Right renal cortex interstitium (tissue), 3 donors: ENCODE measurements around the gene NMUR2. TPM values are rescaled to one million over a fixed set of nuclear protein-coding genes. Genes with fewer than 3 reads are reported as not detected.

Experiments used
- DNase-seq, 3 donors: peaks; one replicate each; pipeline ENCODE4 v3.0.0-alpha.2; 2013; ENCODE audit warnings: low read depth in 3 of 3, low spot score in 2 of 3
- polyA plus RNA-seq, 3 donors: library from polyadenylated mRNA; unstranded; fragments of 120-200 nt; gene quantifications; one replicate each; pipeline ENCODE4 v1.2.1, GENCODE V29; 2013; ENCODE audit not compliant: insufficient read length in 3 of 3

The NMUR2 gene, protein sequence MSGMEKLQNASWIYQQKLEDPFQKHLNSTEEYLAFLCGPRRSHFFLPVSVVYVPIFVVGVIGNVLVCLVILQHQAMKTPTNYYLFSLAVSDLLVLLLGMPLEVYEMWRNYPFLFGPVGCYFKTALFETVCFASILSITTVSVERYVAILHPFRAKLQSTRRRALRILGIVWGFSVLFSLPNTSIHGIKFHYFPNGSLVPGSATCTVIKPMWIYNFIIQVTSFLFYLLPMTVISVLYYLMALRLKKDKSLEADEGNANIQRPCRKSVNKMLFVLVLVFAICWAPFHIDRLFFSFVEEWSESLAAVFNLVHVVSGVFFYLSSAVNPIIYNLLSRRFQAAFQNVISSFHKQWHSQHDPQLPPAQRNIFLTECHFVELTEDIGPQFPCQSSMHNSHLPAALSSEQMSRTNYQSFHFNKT
- under 1 TPM; 0.13 to 0.19 (median 0.15) TPM for polyA plus RNA-seq

DNA sequence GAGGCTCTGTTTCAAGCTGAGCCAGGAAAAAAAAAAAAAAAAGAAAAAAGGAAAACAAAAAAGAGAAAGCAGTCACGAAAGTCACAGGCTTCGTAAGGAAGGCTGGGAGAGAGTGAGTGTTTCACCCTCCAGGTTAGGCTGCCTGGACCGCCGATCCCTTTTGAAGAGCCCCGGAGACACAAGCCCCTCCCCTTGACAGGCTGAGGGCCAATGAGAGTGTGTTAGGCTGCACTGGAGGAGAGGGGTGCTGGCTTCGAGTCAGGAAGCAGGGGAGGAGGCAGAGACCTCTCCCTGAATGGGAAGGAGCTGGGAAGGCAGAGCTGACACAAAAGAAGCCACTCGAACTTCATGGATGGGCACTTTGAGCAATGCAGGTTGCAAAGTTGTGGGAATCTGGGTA, at the start of gene NMUR2:
Gene NMUR2 (minus strand): TSS at position 135 of the 400 bp plus-strand sequence. CDS start 166 bp downstream, outside the sequence.
- DNase-seq = peak in 1 of 3 donors; percentile 6

DNA sequence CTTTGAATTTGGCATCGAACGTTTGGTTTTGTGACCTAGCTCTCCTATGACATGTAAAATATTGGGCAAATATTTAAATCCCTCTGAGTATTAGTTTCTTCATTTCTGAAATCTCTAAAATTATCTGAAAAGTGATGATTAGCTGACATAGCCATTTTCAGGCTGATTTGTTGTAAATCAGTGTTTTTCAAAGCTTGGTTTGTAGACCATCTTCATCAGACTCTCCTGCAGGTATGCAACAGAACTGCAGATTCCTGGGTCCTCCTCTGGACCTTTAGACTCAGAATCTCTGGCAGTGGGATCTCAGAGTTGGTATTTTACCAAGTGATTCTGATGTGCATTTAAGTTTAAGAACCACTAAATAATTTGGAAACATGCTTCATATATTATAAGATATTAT, 38.9 kb upstream of the NMUR2 start:
- no peak for DNase-seq

DNA sequence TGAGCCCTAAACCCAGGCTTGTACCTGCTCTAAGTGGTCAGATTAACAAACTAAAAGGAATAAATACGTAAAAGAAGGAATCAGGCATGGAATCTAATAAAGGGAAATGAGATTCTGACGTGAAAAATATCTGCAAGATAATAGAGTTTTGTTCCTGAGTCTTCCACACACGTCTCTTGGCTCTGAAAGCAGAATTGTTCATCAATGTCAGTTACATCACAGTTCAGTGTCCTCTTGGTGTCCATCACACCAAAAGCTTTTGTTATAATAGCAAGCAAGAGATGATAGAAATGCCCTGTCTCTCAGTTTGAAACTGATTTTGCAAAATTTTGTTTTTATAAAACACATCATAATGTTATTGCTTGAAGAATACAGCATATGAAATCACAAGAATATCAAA, 34.7 kb upstream of the NMUR2 start:
- DNase-seq = no peak

DNA sequence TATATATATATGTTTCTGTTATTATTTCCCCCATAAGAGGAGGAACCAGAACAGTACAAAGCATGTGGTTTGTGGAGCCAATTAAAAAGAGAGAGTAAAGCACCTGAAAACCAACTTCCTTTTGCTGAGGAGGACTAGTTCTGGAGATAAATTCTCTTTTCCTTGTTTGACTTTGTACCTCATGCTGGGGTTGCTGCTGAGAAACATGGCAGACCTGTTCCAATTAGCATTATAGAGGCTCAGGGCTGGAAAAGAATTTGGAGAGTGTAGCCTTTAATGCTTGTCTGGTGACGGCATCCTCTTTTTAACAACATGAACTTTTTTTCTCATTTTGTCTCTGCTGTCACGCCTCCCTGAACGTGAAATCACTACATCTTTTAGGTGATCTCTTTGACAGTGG, 32.8 kb upstream of the NMUR2 start:
- no peak for DNase-seq

DNA sequence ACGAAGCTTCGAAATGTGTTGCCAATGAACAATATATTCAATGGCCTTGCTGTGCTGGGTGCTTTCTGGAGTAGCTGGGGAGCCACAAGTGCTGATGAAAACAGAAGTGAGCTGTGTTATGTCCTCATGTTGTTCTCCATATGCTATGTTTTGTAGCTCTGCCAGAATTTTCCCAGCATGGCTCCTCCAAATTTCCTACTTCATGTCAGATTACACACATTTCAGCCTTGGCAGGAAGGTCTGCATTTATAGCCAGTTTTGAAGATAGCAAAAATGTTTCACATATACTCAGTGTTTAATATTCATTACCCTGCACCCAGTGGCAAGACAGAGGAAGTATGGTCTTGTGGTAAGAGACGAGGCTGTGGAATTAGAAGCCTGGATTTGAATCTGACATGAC, 22.6 kb upstream of the NMUR2 start:
- DNase-seq = no peak

DNA sequence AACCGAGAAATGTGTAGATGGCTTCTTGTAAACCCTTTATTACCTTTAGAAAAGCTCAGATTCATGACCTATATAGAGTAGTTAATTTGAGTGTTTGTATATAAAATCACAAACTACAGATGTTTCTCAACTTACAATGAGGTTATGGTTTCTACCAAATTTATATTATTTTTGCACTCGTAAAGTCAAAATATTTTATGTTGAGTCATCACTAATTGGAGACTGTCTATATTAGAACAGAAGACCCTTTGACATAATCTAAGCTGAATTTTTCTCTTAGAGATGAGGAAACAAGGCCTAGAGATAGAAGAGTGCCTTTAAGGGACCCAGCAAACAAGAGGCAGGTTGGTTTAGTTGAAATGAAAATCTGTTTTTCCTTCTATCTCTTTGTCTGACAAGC, 20.0 kb upstream of the NMUR2 start:
- no peak for DNase-seq

DNA sequence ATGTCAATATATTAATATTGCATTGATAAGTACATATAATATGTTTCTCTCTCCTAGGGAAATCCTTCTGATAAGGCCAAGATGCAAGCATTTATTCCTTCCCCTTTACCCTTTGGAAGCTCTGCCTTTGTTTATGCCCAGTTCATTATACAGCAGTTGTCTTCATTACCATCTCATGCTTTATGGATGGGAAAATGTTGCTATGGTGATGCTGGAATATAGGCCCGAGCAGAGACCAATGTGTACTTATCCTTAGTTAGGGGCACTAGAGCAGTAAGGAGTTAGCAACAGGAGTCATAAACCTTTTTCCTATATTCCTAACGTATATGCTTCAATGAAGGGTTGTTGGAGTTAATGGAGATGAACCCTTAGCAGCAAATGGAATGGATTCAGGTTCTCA, 19.4 kb upstream of the NMUR2 start:
- DNase-seq = no peak

DNA sequence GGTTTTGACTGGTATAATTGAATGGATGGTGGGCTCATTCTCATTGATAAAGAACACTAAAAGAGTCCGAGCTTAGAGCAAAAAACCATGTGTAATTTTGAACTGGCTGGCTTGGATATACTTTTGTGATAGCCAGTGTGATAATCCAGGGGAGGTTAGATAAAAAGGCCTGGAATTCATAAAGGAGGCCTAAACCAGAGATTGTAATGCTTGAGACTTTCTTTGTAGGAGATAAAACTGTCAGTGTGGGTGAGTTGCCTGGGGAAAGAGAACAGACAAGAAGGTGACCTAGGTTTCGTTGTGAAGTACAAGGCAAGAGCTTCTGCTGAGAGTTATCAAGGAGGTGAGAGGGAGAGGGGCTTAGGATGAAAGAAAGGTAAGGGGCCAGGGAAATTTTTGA, 17.0 kb upstream of the NMUR2 start:
- DNase-seq = no peak

DNA sequence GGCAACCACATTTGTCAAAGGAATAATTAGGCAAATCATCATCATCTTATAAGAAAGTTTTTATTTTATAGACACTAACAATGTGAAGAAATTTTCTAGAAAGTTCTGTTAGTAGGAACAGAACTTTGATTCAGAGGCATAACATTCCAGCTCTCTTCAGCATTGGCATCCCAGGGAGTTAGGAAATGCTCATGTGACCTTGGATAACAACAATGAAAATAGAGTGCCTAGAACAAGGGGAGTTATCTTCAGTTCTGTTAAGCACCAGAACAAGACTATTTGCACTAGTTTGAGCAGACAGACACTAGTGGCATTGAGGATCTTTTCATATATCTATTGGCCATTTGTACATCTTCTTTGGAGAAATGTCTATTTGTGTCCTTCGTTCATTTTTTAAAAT, 7.0 kb upstream of the NMUR2 start:
- DNase-seq = no peak

DNA sequence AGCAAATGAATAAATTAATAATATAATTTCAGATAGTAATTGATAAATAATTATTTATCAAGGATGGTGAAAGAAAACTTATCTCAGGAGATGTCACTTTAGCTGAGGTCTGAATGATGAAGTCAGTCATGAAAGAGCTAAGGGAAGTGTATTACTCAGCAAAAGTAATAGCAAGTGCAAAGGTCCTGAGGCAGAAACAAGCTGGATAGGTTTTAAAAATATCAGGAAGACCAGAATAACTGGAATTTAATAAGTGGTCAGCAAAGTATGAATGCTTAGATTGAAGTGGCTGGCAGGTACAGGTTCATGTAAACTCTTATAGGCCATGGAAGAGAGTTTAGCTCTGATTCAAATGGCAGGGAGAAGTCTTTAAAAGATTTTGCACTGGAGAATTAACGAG, 1.0 kb upstream of the NMUR2 start:
- no peak for DNase-seq

DNA sequence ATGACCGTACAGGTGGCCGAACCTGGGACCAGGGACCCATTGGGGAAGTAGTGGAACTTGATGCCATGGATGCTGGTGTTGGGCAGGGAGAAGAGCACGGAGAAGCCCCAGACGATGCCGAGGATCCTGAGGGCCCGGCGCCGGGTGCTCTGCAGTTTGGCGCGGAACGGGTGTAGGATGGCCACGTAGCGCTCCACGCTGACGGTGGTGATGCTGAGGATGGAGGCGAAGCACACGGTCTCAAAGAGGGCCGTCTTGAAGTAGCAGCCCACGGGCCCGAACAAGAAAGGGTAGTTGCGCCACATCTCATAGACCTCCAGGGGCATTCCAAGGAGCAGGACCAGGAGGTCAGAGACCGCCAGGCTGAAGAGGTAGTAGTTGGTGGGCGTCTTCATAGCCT, 585 bp downstream of the NMUR2 start:
- no peak for DNase-seq

DNA sequence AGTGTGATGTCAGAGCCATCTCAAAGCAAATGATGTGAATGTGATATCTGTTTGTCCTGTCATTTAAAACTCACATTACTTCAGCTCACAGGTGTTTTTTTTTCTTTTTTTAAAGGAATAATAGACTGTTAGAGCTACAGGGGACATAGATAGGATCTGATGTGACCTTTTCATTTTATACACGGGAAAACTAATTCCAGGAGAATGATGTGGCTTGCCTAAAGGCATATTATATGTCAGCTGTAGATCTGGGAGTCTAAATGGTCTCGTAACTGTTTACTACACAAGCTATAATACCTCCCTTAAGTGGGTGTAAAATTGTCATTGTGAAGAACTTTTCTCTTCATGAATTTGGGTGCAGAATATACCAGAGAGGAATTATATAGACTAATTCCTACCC, 2.0 kb downstream of the NMUR2 start:
- no peak for DNase-seq

DNA sequence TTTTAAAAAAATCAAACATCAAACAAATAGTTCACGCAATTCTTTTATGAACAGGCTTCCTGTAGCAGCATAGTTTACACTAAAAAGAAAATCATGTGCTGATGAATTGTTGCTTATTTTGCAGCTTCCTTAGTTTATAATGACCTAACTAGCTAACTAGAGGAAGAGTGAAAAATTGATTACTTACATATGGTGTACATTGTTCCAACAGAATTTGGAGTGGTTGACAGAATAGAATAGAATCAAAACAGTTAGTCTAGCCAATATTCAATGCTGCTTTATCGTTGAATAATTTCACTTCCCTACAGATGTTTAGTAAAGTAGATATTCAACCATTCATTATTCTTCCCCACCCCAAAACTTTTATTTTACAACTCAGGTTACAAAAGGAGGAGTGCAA, 4.2 kb downstream of the NMUR2 start:
- no peak for DNase-seq

DNA sequence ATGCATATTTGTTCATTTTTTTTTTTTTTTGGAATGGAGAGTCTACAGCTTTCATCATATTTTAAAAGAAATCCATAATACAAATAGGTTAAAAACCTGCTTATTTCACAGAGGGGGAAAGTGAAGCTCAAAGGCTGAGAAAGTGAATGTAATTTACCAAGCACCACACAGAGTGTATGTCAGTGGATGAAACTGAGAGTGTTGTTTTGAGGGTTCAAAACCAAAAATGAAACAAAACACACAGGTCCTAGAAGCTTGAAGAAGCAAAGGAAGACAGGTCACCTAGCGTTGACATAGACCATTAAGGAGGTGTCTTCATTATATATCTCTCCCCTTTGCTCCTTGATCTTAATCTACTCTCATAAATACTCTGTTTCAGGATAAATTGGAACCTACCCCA, 7.5 kb downstream of the NMUR2 start:
- DNase-seq = no peak

DNA sequence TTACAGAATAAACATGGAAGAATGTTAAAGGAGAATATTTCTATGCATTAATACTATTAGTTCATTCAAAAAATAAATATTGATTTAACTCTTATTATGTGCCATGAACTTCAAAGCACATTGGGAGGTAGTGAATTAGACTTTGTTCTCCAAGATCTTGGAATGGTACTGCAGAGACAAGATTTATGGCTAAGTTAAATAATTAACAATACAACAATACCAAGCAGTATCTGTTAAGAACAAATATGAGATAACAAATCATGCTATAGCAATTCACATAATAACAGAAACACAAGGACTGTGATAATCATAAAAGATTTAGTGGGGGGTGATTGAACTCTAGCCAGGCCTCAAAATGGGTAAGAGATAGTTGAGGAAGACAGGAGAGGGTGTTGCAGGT, 11.6 kb downstream of the NMUR2 start:
- no peak for DNase-seq

DNA sequence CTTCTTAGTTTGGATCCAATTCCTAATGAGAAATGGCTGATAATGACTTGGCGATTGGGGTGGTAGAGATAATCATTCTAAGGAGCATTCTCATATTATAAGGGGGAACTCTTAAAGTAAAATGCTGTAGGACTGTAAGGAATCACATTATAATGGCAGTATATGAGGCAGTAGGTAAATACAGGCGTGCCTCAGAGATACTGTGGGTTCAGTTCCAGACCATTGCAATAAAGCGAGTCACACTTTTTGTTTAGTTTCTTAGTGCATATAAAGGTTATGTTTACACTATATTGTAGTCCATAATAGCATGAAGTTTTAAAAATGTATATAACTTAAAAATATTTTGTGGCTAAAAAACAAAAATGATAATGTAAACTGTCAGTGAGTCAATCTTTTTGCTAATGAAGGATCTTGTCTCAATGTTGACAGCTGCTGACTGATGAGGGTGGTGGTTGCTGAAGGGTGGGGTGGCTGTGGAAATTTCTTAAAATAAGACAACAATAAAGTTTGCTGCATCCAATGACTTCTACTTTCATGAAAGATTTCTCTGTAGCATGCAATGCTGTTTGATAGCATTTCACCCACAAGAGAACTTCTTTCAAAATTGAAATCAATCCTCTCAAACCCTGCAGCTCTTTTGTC, 15.8 kb downstream of the NMUR2 start:
- DNase-seq = no peak

DNA sequence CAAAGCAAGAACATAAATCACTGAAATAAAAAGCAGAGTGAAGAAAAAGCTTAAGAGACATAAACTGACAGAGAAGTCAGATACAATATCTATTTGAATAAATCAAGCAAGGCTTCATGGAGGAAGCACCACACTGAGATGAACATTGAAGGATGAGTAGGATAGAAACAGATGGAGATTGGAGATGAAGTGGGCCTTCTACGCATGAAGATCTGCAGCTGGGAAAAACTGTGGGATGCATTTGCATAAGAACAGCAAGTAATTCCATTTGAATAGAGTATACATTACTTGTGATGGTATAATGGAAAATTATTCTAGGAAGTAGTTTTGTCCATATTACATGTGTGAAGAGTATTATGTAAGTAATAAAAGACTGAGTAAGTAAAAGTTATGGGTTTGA, 16.5 kb downstream of the NMUR2 start:
- DNase-seq = no peak

DNA sequence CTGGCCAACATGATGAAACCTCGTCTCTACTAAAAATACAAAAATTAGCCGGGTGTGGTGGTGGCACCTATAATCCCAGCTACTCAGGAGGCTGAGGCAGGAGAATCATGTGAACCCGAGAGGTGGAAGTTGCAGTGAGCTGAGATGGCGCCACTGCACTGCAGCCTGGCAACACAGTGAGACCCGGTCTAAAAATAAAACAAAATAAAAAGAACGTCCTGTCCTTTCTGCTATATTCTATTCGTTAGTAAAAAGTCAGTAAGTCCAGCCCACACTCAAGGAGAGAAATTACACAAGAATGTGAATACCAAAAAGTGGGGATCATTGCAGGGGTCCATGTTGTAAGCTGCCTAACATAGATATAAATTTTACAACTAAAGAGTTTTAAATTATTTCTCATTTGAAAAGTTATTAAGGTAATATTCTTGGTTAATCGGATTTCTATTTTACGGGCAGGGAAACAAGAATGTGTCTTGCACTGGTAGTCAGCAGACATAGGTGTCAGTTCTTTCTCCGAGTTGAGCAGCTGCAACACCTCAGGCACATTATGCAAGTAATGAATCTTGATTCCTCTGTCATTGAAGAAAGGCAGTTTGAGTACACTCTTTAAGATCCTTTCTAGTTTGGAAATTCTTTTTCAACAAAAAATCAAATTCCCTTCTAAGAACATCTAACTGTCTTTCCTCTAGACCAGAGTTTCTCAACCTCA, 24.5 kb downstream of the NMUR2 start:
- DNase-seq = no peak

DNA sequence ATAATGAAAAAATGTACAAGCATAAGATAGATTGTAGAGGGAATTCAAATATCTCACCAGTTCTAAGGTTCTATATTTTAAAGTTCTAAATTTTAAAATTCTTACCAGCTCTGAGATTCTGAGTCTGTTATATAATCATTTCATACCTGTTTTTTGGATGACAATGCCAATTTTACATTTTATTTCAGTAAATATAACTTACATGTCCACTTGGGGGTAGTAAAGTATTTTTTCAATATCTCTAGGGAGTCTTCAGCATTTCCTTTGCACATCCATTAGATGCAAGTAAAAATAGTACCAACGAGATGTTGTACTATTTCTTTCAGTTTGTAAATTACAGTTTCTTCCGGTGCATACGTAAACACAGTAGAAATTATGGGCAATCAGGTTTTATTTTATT, 25.7 kb downstream of the NMUR2 start:
- DNase-seq = no peak

DNA sequence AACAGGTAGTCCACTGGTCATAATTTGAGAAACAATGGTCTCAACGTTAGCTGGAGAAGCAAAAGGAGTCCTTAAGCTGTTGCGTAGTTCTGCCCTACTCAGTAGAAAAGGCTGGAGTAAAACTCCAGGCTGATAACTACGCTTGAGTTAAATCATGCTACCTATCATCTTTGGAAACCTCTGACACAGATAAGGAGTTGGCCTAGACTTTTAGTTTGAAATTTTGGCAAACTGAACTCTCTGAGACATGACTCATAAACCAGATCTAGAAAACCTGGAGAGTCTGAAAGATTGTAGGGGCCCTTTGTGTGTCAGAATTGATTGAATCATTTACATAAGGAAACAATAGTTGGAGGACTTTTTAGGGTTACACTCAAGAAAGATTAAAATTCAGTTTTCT, 26.3 kb downstream of the NMUR2 start:
- no peak for DNase-seq

DNA sequence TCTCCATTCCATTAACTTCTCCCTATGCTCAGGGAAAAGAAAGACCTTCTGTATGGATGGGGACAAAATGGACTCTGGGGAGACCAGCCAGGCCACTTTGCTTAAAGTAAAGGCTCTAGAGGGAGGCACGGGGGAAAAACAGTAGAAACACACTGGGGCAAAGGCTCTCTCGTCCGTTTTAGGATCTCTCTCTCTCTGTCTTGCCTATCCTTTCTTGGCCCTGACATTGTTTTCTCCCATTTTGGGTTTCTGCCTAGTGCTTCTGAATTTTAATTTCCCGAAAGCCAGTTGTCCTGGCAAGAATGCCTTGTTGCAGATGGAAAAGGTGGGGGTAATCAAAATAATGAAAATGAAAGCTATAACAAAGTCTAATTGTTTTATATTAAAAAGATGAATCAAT, 28.2 kb downstream of the NMUR2 start:
- no peak for DNase-seq
